Esophagus muscularis mucosa (tissue), 3 donors: Measurements from ENCODE around the gene SATB1.

ENCODE experiments used
- CTCF ChIP-seq, 3 experiments: fragments of 200-600 bp in 2 of 3; fragments of 450-650 bp in 1 of 3; sonication (generic) in 2 of 3; IDR thresholded peaks; one replicate each; pipeline ENCODE4 v1.5.1; 2017 to 2019; ENCODE audit warnings: antibody characterized with exemption in 3 of 3, mild to moderate bottlenecking in 2 of 3, moderate library complexity in 1 of 3
- POLR2AphosphoS5 ChIP-seq, 2 donors: sonication (generic); formaldehyde crosslinking; IDR thresholded peaks; one replicate each; pipeline ENCODE4 v1.6.1; 2017; ENCODE audit warnings: antibody characterized with exemption in 2 of 2

DNA sequence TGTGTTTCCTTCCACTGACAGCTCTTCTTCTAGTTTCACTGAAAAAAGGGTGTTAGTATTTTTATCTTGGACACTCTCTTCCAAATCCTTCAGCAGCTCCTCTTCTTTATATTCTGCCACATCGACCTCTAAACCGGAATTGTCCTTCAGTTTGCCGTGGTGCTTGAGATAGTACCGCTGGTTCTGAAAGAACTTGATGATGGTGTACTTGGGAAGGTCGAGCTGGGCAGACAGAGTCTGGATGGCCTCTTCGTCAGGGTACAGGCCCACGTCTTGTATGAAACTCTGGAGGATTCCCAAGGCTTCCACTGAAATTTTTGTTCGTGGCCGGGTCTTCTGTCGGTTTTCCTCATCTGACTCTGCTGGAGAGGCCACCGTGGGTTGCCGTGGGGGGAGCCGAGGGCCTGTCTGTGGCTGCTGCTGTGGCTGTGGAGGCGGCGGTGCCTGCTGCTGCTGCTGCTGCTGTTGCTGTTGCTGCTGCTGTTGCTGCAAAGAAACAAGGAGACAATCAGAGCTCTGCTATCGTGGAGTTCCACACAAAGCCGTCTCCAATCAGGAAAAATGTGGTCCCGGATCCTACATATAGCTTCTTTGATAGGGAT is 75.8 kb downstream of the SATB1 start:
- no peak for TF ChIP-seq CTCF (IDR thresholded peaks at IDR 0.05)
- TF ChIP-seq POLR2AphosphoS5 (IDR thresholded peaks at IDR 0.05): no peak
